ENCODE data around the gene LSAMP.
"Not testable (repeated sequence)": the region's sequence is repeated elsewhere in the genome, so short reads cannot be mapped to it uniquely, and the experiment has no call there.

LSAMP gene

DNA sequence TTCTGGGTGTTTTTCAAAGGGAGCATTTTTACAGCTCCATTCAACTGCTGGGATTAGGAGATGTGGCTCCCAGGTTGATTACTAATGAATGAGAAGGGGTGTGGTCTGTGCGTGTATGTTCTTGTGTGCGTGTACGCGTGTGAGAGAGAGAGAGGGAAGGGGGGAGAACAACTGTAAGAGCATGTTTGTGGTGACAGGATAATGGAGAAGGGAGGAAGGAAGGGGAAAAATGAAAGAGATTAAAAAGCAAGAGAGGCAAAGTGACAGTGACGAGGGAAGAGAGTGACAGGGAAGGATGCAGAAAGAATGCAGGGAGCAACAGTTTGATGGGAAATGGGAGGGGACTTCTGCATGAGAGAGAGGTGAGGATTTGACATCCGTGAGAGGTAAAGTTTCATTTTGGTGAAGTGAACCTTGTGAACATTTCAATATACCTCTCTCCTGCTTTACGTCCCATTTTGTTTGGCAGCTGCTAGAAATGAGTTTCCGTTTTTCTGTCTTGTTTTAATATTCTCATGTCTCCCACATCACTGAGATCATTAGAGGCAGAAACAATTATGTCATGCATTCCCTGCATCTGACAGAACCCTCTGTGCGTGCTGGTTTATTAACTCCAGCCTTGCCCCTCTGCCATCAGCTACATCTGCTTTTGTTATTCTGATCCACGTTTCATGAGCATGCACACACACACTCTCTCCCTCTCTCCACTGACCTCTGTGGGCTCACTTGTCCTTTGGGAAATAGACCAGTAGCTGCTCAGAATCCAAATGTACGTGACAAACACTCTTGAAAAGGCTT, 660.3 kb downstream of the LSAMP start:
- Histone ChIP-seq H3K27me3 (replicated peaks; ENCODE audit: control insufficient read depth, insufficient read depth, low read length) (no peaks in the 10 kb centered on the region; the same call in 1 of the 2 replicates), H3K4me3 (replicated peaks; ENCODE audit: low read depth, low read length) (peak overlapping the region; percentile 49), H3K36me3 (ENCODE audit: control insufficient read depth, insufficient read depth, low read length) (no peaks in the 10 kb centered on the region)
- TF ChIP-seq, protein P1, sequence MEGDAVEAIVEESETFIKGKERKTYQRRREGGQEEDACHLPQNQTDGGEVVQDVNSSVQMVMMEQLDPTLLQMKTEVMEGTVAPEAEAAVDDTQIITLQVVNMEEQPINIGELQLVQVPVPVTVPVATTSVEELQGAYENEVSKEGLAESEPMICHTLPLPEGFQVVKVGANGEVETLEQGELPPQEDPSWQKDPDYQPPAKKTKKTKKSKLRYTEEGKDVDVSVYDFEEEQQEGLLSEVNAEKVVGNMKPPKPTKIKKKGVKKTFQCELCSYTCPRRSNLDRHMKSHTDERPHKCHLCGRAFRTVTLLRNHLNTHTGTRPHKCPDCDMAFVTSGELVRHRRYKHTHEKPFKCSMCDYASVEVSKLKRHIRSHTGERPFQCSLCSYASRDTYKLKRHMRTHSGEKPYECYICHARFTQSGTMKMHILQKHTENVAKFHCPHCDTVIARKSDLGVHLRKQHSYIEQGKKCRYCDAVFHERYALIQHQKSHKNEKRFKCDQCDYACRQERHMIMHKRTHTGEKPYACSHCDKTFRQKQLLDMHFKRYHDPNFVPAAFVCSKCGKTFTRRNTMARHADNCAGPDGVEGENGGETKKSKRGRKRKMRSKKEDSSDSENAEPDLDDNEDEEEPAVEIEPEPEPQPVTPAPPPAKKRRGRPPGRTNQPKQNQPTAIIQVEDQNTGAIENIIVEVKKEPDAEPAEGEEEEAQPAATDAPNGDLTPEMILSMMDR (IDR thresholded peaks at IDR 0.05; ENCODE audit: insufficient read depth, low read length, poor library complexity, severe bottlenecking), result no peak
- DNase-seq (ENCODE audit: extremely low read depth, insufficient read length), result no peak

DNA sequence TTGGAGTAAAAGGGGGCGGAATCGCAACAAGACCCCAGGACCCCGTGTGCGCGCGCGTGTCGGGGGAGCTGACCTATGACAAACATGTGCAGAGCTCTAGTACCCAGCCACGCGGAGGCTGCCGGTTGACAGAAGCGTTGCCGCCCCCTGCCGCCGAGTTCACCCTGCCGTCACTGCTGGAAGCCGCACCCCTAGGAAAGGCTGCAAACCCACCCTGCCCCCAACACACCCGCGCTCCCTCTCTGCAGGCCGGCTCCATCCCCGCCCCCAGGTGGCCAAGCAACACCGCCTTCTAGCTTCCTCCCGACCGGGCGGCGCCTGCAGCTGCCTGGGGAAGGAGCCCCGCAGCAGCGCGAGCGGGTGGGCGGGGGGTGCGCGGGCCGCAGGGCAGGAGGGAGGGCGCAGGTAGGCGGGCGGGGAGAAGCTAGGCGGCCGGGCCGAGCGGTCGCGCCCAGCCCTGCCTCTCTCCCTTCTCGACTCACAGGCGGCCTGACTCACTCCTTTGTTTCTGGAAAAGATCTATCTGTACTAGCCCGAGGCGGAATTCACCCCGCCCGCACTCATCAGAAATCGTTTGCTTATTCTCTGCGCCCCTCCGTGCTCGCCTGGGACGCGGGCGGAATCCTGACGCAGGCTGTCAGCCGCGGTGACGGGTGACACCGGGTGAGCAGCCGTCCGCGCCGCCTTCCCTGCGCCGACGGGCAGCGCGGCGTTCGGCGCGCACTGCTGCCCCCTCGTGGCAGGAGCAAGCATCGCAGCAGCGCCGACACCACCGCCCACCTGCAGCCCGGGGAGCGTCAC, 661.1 kb downstream of the LSAMP start:
- TF ChIP-seq, protein P1 (IDR thresholded peaks at IDR 0.05; ENCODE audit: insufficient read depth, low read length, poor library complexity, severe bottlenecking), result peak; percentile 83

DNA sequence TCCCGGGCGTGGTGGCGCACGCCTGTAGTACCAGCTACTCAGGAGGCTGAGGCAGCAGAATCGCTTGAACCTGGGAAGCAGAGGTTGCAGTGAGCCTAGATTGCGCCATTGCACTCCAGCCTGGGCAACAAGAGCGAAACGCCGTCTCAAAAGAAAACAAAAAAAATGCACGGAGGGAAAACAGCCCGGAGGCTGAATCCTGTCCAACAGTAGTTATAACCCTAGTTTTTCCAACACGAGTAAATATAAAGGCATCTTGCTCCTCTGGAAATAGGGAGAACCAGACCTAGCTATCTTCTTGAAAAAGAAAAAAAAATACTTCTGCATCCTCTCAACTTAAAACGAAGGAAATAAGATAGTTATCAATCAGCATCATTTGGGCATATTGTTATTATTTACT, 661.9 kb downstream of the LSAMP start:
- not testable (repeated sequence) for H3K4me3 ChIP-seq (replicated peaks; ENCODE audit: low read depth, low read length); DNase-seq (ENCODE audit: extremely low read depth, insufficient read length); H3K36me3 ChIP-seq (ENCODE audit: control insufficient read depth, insufficient read depth, low read length); H3K27me3 ChIP-seq (replicated peaks; ENCODE audit: control insufficient read depth, insufficient read depth, low read length)

More for the DNA sequence above, 661.1 kb downstream of the LSAMP start:
- Histone ChIP-seq H3K36me3 (ENCODE audit: control insufficient read depth, insufficient read depth, low read length) (no peaks in the 10 kb centered on the region), H3K27me3 (replicated peaks; ENCODE audit: control insufficient read depth, insufficient read depth, low read length) (no peaks in the 10 kb centered on the region; the same call in 1 of the 2 replicates), H3K4me3 (replicated peaks; ENCODE audit: low read depth, low read length) (peak overlapping the region; percentile 65)
- peak; percentile 87 for DNase-seq (ENCODE audit: extremely low read depth, insufficient read length)

DNA sequence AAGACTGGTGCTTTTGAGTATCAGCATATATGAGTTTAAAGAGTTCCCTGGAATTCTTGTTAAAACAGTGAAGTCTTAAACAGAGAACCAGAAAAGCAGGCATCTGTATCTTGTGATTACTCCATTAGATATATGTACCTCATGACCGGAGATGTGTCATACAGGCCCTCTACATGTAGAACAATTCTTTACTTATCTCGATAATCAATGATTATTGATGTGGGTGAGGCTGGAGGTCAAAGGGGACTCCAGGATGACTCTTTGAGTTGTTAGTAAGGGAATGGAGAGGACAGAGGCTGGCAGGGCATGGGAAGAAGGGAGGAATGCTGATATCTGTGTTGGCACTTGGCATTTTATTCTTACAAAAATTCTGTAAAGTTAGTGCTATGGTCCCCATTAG, 666.3 kb downstream of the LSAMP start:
- TF ChIP-seq, protein P1 (IDR thresholded peaks at IDR 0.05; ENCODE audit: insufficient read depth, low read length, poor library complexity, severe bottlenecking), result no peak
- DNase-seq (ENCODE audit: extremely low read depth, insufficient read length), result no peak
- no peaks in the 10 kb centered on the region for H3K36me3 ChIP-seq (ENCODE audit: control insufficient read depth, insufficient read depth, low read length)
- no peak overlapping the region for H3K4me3 ChIP-seq (replicated peaks; ENCODE audit: low read depth, low read length)
- H3K27me3 ChIP-seq (replicated peaks; ENCODE audit: control insufficient read depth, insufficient read depth, low read length), result no peaks in the 10 kb centered on the region

DNA sequence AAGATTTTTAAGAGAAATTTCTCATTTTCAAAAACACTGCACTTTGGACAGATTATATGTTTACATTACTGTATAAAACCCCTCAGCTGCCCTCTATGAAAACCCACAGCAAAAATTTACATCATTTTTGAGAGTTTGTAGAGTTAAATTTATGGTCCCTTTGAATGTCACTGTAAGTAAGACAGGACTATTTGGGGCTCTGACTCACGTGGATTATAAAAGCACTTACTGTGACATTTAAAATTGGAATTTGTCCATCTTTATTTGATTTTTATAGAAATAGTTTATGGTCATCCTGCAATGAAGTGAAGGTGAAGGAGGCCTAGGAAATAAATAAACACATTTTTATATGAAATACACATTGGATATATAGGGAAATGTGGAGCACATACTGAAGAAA, 672.3 kb downstream of the LSAMP start:
- no peak for DNase-seq (ENCODE audit: extremely low read depth, insufficient read length)
- H3K36me3 ChIP-seq (ENCODE audit: control insufficient read depth, insufficient read depth, low read length), result no peaks in the 10 kb centered on the region
- TF ChIP-seq, protein P1 (IDR thresholded peaks at IDR 0.05; ENCODE audit: insufficient read depth, low read length, poor library complexity, severe bottlenecking), result no peak
- H3K27me3 ChIP-seq (replicated peaks; ENCODE audit: control insufficient read depth, insufficient read depth, low read length), result no peaks in the 10 kb centered on the region
- H3K4me3 ChIP-seq (replicated peaks; ENCODE audit: low read depth, low read length), result no peak overlapping the region

DNA sequence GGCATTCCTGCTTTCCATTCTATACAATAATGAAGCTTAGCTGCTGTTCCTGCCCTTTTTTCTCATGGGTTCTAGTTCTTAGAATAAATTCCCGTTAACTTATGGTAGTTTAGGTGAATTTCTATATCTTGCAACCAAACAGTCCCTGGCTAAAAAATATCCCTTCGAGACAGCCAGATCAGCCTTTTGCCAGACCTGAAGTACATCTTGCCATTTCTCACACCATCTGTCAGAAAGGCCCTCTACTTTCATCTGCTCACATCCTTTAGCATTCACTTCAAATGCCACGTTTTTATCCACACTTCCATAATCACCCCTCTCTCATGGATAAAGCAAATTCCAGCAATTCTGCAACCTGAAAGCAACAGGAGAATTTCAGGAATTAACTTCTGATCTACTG, 676.6 kb downstream of the LSAMP start:
- no peak for DNase-seq (ENCODE audit: extremely low read depth, insufficient read length)
- Histone ChIP-seq H3K4me3 (replicated peaks; ENCODE audit: low read depth, low read length) (no peak overlapping the region), H3K27me3 (replicated peaks; ENCODE audit: control insufficient read depth, insufficient read depth, low read length) (no peaks in the 10 kb centered on the region), H3K36me3 (ENCODE audit: control insufficient read depth, insufficient read depth, low read length) (no peaks in the 10 kb centered on the region)
- TF ChIP-seq, protein P1 (IDR thresholded peaks at IDR 0.05; ENCODE audit: insufficient read depth, low read length, poor library complexity, severe bottlenecking), result no peak

Measured in GM06990 (cell line).